NK-92 (cell line): ENCODE data around the gene MST1.

Source experiments
- DNase-seq: peaks from one replicate; lab custom pipeline; 2025; ENCODE audit not compliant: unreplicated experiment; lab: John Stamatoyannopoulos, UW

The MST1 gene

DNA sequence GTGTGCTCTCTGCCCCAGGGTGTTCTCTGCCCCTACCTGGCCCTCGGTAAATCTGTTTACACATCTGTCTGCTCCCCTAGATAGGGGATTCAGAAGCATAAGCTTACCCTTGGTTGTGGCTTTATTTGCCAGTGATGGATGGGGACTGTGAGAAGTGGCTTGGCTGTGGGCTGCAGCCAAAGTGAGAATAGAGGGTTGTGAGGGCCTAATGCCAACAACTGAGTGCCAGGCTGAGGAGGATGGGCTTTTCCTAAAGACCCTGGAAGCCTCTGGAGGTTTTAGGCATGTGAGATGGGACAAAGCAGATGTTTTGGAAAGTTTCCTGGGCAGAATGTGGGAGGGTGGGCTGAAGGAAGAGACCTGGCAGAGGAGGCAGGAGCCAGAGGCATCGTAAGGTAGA lies 30.6 kb downstream of the MST1 start:
- no peak for DNase-seq

DNA sequence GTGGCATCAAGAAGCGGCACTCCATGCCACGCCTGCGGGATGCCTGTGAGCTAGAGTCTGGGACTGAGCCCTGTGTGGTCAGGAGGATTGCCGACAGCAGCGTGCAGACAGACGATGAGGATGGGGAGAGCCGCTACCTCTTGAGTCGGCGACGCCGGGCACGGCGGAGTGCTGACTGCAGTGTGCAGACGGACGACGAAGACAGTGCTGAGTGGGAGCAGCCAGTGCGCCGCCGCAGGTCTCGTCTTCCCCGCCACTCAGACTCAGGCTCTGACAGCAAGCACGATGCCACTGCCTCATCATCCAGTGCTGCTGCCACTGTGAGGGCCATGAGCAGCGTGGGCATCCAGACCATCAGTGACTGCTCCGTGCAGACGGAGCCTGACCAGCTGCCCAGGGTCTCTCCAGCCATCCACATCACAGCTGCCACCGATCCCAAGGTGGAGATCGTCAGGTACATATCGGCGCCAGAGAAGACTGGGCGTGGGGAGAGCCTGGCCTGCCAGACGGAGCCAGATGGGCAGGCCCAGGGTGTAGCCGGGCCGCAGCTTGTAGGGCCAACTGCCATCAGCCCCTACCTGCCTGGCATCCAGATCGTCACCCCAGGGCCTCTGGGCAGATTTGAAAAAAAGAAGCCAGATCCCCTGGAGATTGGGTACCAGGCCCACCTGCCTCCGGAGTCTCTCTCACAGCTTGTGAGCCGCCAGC lies 31.9 kb downstream of the MST1 start:
- no peak for DNase-seq

DNA sequence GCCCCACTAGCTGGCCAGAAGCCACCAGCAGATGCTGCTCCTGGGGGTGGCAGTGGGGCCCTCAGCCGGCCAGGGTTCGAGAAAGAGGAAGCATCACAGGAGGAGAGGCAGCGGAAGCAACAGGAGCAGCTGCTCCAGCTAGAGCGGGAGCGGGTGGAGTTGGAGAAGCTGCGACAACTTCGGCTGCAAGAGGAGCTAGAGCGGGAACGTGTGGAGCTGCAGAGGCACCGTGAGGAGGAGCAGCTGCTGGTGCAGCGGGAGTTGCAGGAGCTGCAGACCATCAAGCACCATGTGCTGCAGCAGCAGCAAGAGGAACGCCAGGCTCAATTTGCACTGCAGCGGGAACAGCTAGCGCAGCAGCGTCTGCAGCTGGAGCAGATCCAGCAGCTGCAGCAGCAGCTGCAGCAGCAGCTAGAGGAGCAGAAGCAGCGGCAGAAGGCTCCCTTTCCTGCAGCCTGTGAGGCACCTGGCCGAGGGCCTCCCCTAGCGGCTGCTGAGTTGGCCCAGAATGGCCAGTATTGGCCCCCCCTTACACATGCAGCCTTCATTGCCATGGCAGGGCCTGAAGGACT lies 32.6 kb downstream of the MST1 start:
- no peak for DNase-seq

DNA sequence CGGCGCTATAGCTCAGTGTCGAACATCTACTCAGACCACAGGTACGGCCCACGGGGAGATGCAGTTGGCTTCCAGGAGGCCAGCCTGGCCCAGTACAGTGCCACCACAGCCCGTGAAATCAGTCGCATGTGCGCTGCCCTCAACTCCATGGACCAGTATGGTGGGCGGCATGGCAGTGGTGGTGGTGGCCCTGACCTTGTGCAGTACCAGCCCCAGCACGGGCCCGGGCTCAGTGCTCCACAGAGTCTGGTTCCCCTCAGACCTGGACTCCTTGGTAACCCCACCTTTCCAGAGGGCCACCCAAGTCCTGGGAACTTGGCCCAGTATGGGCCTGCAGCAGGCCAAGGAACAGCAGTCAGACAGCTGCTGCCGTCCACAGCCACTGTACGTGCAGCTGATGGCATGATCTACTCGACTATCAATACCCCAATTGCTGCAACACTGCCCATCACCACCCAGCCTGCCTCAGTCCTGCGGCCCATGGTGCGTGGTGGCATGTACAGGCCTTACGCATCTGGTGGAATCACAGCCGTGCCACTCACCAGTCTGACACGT lies 33.5 kb downstream of the MST1 start:
- no peak for DNase-seq

DNA sequence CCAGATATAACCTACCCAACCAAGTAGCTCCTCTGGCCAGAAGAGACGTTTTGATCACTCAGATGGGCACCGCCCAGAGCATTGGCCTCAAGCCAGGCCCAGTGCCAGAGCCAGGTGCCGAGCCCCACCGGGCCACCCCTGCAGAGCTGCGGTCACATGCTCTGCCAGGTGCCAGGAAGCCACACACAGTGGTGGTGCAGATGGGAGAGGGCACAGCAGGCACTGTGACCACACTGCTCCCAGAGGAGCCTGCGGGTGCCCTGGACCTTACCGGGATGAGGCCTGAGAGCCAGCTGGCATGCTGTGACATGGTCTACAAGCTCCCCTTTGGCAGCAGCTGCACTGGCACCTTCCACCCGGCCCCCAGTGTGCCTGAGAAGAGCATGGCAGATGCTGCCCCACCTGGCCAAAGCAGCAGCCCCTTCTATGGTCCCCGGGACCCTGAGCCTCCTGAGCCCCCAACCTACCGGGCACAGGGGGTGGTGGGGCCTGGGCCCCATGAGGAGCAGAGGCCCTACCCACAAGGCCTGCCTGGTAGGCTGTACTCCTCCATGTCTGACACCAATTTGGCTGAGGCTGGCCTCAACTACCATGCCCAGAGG lies 34.2 kb downstream of the MST1 start:
- no peak for DNase-seq

DNA sequence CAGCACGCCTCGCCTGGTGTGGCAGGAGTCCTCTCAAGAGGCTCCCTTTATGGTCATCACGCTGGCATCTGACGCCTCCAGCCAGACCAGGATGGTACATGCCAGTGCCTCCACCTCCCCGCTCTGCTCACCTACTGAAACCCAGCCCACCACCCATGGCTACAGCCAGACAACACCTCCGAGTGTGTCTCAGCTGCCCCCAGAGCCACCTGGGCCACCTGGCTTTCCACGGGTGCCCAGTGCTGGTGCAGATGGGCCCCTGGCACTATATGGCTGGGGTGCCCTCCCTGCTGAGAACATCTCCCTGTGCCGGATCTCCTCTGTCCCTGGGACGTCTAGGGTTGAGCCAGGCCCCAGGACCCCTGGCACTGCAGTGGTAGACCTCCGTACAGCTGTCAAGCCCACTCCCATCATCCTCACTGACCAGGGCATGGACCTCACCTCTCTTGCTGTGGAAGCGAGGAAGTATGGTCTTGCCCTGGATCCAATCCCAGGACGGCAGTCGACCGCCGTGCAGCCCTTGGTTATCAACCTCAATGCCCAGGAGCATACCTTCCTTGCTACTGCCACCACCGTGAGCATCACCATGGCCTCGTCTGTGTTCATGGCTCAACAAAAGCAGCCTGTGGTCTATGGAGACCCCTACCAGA lies 35.0 kb downstream of the MST1 start:
- DNase-seq: no peak

DNA sequence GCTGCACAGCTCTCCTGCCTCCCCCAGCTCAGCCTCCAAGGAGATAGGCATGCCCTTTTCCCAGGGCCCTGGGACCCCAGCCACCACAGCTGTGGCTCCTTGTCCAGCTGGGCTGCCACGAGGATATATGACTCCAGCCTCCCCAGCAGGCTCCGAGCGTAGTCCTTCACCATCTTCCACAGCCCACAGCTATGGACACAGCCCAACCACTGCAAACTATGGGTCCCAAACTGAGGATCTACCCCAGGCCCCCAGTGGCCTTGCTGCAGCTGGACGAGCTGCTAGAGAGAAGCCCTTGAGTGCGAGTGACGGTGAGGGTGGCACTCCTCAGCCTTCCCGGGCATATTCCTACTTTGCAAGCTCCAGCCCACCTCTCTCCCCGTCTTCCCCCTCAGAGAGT lies 35.7 kb downstream of the MST1 start:
- DNase-seq: no peak

DNA sequence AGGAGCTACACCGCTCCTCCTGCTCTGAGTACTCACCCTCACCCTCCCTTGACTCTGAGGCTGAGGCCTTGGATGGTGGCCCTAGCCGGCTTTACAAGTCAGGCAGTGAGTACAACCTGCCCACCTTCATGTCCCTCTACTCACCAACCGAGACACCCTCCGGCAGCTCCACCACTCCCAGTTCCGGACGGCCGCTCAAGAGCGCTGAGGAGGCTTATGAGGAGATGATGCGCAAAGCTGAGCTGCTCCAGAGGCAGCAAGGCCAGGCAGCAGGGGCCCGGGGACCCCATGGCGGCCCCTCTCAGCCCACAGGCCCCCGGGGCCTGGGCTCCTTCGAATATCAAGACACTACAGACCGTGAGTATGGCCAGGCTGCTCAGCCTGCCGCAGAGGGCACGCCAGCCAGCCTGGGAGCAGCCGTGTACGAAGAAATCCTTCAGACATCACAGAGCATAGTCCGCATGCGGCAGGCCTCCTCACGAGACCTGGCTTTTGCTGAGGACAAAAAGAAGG lies 36.3 kb downstream of the MST1 start:
- DNase-seq: no peak

DNA sequence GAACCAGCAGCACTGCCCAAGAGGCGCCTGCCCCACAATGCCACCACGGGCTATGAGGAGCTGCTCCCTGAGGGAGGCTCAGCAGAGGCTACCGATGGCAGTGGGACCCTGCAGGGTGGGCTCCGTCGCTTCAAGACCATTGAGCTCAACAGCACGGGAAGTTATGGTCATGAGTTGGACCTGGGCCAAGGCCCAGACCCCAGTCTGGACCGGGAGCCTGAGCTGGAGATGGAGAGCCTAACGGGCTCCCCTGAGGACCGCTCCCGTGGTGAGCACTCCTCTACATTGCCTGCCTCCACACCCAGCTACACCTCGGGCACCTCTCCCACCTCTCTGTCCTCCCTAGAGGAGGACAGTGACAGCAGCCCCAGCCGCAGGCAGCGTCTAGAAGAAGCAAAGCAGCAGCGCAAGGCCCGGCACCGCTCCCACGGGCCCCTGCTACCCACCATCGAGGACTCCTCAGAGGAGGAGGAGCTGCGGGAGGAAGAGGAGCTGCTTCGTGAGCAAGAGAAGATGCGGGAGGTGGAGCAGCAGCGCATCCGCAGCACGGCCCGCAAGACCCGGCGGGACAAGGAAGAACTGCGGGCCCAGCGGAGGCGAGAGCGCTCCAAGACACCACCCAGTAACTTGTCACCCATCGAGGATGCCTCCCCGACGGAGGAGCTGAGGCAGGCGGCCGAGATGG lies 36.9 kb downstream of the MST1 start:
- DNase-seq: no peak

DNA sequence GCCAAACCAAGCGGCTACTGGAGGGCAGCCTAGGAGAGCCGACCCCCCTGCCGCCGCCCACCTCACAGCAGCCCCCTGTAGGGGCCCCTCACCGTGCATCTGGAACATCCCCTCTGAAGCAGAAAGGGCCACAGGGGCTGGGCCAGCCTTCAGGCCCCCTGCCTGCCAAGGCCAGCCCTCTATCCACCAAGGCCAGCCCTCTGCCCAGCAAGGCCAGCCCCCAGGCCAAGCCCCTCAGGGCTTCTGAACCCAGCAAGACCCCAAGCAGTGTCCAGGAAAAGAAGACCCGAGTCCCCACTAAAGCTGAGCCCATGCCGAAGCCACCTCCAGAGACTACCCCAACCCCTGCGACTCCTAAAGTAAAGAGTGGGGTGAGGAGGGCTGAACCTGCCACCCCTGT lies 38.6 kb downstream of the MST1 start:
- no peak for DNase-seq

DNA sequence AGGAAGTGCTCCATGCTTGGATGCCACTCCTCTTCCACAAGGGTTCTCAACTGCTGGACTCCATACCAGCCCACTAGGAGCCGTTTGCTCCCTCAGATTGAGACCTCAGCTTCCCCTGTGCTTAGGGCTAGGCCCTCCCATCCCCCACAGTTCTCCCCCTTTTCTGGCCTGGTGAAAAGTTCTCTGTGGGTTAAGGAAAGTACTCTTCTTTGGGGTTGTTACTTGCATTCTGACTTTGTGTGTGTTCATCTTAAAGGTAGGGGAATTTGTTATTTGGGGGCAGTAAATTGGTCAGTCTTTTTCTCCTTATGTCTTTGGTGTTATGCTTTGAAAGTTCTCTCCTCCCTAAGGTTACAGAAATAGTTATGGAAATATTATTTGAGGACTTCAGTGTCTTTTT lies 39.1 kb downstream of the MST1 start:
- no peak for DNase-seq

DNA sequence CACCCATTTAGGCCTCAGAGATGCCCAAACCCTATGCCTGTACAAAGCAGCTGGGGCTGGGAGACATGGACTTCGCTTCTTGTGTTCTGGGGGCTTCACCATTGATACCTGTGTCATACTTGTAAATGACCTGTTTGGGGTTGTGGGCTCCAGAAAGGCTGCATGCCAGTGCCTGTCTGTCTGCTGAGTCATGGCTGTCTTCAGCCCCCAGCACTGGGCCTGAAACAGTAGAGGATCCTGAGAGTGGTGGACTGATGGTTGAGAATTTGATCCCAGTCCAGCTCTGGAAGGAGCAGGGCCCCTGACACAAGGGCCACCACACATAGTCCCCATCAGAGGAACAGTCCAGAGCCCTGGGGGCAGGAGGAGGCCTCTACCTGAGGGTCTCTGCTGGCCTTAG lies 39.7 kb downstream of the MST1 start:
- DNase-seq: no peak

DNA sequence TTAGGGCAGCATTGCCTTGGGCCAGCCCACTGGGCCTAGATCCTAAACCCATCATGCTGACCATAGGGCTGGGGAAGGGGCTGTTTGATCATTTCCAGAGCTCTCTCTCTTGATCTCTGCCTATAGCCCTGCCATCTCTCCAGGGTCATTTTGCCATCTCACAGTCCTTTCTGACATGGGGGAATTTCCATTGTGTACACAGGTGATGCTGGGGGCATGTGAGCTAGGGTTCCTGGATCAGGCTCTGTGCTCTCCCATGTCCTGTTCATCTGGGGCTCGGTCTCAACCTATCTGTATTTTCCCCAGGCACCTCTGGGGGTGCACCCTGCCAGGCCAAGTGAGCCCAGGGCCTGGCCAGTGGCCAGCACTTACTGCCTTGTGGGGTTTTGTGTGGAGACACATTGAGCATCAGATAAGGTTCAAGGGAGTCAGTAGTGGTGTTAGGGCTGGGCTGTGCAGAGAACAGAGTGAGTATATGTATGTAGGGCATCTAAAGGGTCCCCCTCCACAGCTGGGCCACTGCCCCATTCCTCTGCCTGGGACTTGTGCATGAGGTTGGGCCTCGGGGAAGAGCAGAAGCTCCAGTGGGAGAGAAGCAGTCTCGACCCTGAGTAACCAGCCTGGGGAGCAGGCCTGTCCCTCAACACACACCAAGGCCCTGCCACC lies 40.8 kb downstream of the MST1 start:
- DNase-seq: no peak

DNA sequence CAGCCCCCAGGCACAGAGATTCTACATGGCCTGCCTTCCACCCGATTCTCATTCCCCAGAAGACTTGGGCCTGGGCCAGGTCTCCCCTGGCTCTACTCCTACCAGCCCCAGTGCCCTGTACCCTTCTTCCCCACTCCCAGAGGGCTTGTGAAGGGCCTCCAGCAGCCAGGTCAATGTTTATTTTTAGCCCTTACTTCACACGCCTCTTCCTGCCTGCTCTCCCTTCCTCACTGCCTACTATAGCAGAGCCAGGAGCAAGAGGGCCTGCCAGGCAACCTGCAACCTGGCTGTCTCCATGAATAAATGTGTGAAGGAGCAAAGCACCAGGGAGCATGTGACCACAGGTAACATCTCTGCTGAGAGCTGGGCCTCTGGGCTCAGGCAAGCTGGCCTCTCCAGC lies 41.5 kb downstream of the MST1 start:
- no peak for DNase-seq

DNA sequence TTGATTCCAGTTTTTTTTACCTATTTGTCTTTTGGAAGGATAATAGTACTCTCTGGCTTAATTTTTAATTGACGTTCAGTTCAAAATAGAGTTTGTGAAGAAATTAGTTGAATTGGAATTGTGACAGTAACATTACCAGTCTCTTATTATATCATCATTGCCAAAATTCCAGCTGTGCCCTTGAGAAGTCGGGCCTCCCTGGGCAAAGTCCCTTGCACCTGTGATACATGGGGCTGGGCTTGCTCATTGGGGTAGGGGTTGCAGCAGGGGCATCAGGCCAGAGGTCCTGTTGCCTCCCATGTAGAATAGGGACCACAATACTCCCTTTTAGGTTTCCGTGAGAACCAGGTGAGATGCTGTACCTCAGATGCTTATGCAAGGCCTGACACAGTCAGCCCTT lies 43.0 kb downstream of the MST1 start:
- DNase-seq: no peak

DNA sequence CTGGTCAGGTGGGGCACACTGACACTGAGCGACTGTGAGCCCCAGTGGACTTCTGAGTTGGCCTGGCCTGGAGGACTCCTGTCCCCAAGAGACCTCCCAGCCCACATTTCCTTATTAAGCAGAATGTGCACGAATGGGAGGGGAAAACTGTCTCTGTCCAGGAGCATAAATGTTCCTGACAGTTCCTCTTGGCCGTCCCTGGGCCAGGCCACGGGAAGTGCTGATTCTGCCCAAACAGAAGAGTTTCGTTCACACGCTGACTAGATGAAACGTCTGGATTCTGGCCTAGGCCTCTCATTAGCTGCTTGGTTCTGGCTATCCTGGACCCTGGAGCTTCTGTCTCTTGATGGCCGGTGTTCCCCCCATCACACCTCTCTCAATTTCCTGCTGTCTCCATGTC lies 44.6 kb downstream of the MST1 start:
- DNase-seq: no peak

DNA sequence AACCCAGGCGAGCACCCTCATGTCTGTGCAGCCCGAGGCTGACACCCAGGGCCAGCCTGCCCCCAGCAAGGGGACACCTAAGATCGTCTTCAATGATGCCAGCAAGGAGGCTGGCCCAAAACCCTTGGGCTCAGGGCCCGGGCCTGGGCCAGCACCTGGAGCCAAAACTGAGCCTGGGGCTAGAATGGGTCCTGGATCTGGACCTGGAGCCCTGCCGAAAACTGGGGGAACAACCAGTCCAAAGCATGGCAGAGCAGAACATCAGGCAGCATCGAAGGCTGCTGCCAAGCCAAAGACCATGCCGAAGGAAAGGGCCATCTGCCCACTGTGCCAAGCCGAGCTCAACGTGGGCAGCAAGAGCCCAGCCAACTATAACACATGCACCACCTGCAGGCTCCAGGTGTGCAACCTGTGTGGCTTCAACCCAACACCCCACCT lies 46.5 kb downstream of the MST1 start:
- no peak for DNase-seq

DNA sequence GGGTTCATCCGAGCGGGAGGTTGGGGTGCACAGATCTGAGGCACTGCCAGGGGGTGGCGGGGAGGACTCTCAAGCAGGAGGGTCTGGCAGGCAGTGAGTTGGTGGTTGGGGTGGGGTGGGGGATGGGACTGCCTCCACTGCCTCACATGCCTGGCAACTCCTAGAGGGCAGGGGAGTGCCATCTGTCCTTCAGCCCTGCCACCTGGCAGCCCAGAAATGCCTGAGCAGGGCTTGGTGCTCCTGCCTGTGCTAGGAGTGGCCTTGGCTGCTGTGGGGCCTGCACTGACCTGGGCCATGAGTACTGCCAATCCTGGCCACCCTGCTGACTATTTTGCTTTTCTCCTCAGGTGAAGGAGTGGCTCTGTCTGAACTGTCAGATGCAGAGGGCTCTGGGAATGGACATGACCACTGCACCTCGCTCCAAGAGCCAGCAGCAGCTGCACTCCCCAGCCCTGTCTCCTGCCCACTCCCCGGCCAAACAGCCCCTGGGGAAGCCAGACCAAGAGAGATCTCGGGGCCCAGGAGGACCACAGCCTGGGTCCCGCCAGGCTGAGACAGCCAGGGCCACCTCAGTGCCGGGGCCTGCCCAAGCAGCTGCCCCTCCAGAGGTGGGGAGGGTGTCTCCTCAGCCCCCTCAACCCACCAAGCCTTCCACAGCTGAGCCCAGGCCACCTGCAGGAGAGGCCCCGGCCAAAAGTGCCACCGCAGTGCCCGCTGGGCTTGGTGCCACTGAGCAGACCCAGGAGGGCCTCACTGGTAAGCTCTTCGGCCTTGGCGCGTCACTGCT lies 47.2 kb downstream of the MST1 start:
- DNase-seq: no peak

DNA sequence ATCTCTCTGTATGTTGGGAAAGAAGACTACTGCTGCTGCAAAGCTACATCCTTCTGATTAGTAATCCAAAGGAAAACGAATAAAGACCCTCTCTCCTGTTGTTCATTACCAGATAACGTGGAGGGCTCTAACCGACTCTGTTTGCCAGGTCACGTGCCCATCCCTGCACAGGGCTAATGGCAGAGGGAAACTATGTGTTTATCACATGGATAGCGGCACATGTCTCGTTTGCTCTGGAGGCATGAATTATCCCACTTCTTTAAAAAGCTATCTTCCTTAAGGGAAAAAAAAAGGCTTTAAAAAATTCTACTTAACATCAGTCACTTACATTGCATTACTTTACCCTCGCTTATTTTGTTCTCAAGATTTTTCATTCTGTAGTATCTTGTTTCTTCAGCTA lies 48.0 kb downstream of the MST1 start:
- no peak for DNase-seq

DNA sequence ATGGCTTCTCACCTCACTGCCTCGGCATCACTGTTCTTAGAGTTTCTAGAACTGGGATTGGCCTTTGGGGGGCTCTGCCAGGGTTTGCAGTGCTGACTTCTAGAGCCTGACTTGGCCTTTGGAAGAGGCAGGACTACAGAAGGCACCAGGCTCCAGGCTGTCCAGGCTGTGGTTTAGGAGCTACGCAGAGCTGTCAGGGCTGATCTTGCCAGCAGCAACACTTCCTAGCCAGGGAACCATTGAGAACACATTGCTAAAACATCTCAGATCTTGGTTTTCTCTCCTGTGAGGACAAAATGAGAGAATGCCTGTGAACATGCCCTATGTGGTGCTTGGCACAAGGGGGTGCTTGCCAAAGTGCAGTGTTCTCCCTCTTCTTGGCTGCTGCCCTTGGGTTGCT lies 49.7 kb downstream of the MST1 start:
- DNase-seq: no peak
